Adrenal gland (tissue), 12 donors: ENCODE data around the gene SIRT1. TPM values are rescaled to one million over a fixed set of nuclear protein-coding genes. Genes with fewer than 3 reads are reported as not detected.

Experiments used
- DNase-seq, 7 donors: peaks; one replicate each; pipeline ENCODE4 v3.0.0-alpha.2; 2019 to 2020
- H3K27ac ChIP-seq, 5 donors: fragments of 200-600 bp; sonication (generic) in 4 of 5; 1 replicate in 3 of 5; 2 replicates in 2 of 5; pipeline versions ENCODE4 v1.5.1 to v1.8.0; 2016 to 2020; ENCODE audit warnings: mild to moderate bottlenecking in 1 of 5
- H3K27me3 ChIP-seq: fragments of 200-600 bp; 2 replicates; pipeline ENCODE4 v1.8.0; 2021
- H3K36me3 ChIP-seq, 2 donors: fragments of 200-600 bp; replicated peaks in 1 of 2; 1 replicate in 1 of 2; 2 replicates in 1 of 2; pipeline versions ENCODE4 v1.5.1 to v1.8.0; 2018 to 2022
- H3K4me1 ChIP-seq, 2 donors: fragments of 200-600 bp; replicated peaks in 1 of 2; 1 replicate in 1 of 2; 2 replicates in 1 of 2; pipeline versions ENCODE4 v1.5.1 to v1.8.0; 2018 to 2021
- H3K4me3 ChIP-seq, 4 donors: fragments of 200-600 bp; sonication (generic) in 3 of 4; one replicate each; pipeline ENCODE4 v1.5.1; 2016 to 2018
- H3K9me3 ChIP-seq, 3 donors: fragments of 200-600 bp; sonication (generic) in 1 of 3; replicated peaks in 1 of 3; 1 replicate in 2 of 3; 2 replicates in 1 of 3; pipeline versions ENCODE4 v1.5.1 to v1.8.0; 2016 to 2021
- POLR2A ChIP-seq, 2 donors: fragments of 450-650 bp; IDR thresholded peaks; one replicate each; pipeline ENCODE4 v1.6.1; 2017; ENCODE audit warnings: antibody characterized with exemption in 2 of 2, mild to moderate bottlenecking in 2 of 2, moderate library complexity in 1 of 2
- WGBS, 4 donors: extraction: QIAGEN DNeasy Blood & Tissue Kit in 2 of 4; methylation state at CpG; one replicate each; pipeline versions ENCODE4 v1.1.5 to v1.1.7; 2013 to 2017; 5-methylcytosine and 5-hydroxymethylcytosine counted together
- intact Hi-C, 2 donors: fragments of 100-400 bp; cut with DNase I; formaldehyde crosslinking; loops; one replicate each; pipeline versions ENCODE4 v1.14.1 to v1.15.0; 2022 to 2023
- polyA plus RNA-seq, 3 donors: library from polyadenylated mRNA; stranded (reverse); fragments of 200-250 nt in 2 of 3; fragments of 350-450 nt in 1 of 3; fragmentation: Illumina TruSeq in 1 of 3; extraction: RNeasy Lipid Tissue Mini Kit (QIAGEN cat#74804) in 1 of 3; gene quantifications; one replicate each; pipeline ENCODE4 v1.2.3, GENCODE V29; 2013 to 2014
- total RNA-seq, 9 donors: library from RNA; depleted of rRNA in 4 of 9; stranded (reverse); fragments of >200 nt in 4 of 9; fragments of 120-200 nt in 1 of 9; fragmentation: NEBNext Ultra II Directional in 1 of 9; extraction: Animal tissue kit (Norgen Biotek cat#: 25700) in 1 of 9; gene quantifications; one replicate each; pipeline versions ENCODE4 v1.1.0 to v1.2.4, GENCODE V29; 2013 to 2023
- TF ChIP-seq, protein P1 (sequence below), 6 experiments: fragments of 450-650 bp in 4 of 6; fragments of 200-600 bp in 2 of 6; sonication (generic) in 1 of 6; IDR thresholded peaks; 1 replicate in 5 of 6; 2 replicates in 1 of 6; pipeline versions ENCODE4 v1.5.1 to v1.8.0; 2016 to 2021; ENCODE audit warnings: antibody characterized with exemption in 6 of 6, mild to moderate bottlenecking in 2 of 6, moderate library complexity in 1 of 6
- donor health status: healthy with polysubstance abuse.
- donor health status: Bipolar disorder and iron deficiency.
- donor health status: DM: yes; HTN: yes; CAD: no.
- donor health status: DM: no; HTN: no; CAD: no.
- donor health status: DM: no; HTN: no; CAD: no.
- donor health status: DM: yes; HTN: yes; CAD: no.

SIRT1 gene
- total and polyA plus RNA-seq, 12 donors, result 14.8 to 51.8 (median 26.2) TPM

- WGBS, 4 donors, result 83 to 100% (median 92%) methylated on average over 1 of the region's 1 CpG
- Histone ChIP-seq H3K4me3 (no peak overlapping the region), H3K27ac (no peak overlapping the region), H3K9me3 (no peaks in the 10 kb centered on the region), H3K4me1 (no peaks in the 10 kb centered on the region), H3K36me3 (peaks cover 0 to 15% of the 10 kb centered on the region in 2 donors), H3K27me3 (no peaks in the 10 kb centered on the region)
- TF ChIP-seq POLR2A (IDR thresholded peaks at IDR 0.05), result no peak
- TF ChIP-seq, protein P1, sequence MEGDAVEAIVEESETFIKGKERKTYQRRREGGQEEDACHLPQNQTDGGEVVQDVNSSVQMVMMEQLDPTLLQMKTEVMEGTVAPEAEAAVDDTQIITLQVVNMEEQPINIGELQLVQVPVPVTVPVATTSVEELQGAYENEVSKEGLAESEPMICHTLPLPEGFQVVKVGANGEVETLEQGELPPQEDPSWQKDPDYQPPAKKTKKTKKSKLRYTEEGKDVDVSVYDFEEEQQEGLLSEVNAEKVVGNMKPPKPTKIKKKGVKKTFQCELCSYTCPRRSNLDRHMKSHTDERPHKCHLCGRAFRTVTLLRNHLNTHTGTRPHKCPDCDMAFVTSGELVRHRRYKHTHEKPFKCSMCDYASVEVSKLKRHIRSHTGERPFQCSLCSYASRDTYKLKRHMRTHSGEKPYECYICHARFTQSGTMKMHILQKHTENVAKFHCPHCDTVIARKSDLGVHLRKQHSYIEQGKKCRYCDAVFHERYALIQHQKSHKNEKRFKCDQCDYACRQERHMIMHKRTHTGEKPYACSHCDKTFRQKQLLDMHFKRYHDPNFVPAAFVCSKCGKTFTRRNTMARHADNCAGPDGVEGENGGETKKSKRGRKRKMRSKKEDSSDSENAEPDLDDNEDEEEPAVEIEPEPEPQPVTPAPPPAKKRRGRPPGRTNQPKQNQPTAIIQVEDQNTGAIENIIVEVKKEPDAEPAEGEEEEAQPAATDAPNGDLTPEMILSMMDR (IDR thresholded peaks at IDR 0.05), result no peak
- intact Hi-C loops, result no loop called here
- DNase-seq, result no peak
Measured at GRCh38 chr10:67925449-67926005, 41.1 kb downstream of the SIRT1 start.

GRCh38 chr10:67926951-67927350 is 42.5 kb downstream of the SIRT1 start:
- DNase-seq, result no peak
- H3K27me3 ChIP-seq, result no peaks in the 10 kb centered on the region
- no peaks in the 10 kb centered on the region for H3K9me3 ChIP-seq
- H3K36me3 ChIP-seq, result peaks cover 0 to 29% of the 10 kb centered on the region in 2 donors
- intact Hi-C loops, result no loop called here
- no peak for TF ChIP-seq POLR2A (IDR thresholded peaks at IDR 0.05)
- TF ChIP-seq, protein P1 (IDR thresholded peaks at IDR 0.05), result no peak
- no peak overlapping the region for H3K4me3 ChIP-seq
- no peak overlapping the region for H3K27ac ChIP-seq
- 91 to 100% (median 95%) methylated on average over 1 of the region's 1 CpG for WGBS, 4 donors
- no peaks in the 10 kb centered on the region for H3K4me1 ChIP-seq

DNA sequence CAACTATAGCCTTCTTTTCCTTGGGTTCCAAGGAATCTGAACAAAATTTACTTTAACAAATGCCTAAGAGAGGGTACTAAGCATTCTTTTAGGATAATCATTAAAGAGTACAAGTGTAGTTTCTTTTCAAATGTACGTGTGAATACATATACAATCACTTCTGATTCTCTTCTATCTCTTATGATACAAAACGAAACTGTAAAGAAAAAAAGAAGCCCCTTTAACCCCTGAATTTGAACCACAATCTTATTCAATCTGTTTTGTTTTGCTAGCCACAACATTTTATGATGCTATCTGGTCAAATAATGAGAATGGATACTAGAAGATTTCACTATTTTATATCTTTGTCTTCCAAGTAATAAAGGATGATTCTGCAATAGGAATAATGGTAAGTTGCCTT is 48.7 kb downstream of the SIRT1 start:
- Histone ChIP-seq H3K4me3 (no peak overlapping the region), H3K4me1 (no peaks in the 10 kb centered on the region), H3K27ac (no peak overlapping the region), H3K27me3 (no peaks in the 10 kb centered on the region), H3K36me3 (peaks cover 0 to 56% of the 10 kb centered on the region in 2 donors), H3K9me3 (no peaks in the 10 kb centered on the region)
- WGBS, 4 donors, result 88 to 96% (median 91%) methylated on average over 2 of the region's 2 CpGs
- TF ChIP-seq POLR2A (IDR thresholded peaks at IDR 0.05), result no peak
- TF ChIP-seq, protein P1 (IDR thresholded peaks at IDR 0.05), result no peak
- intact Hi-C loops, result no loop called here
- no peak for DNase-seq

GRCh38 chr10:67934336-67934735 is 49.9 kb downstream of the SIRT1 start:
- Histone ChIP-seq H3K4me3 (no peak overlapping the region), H3K4me1 (no peaks in the 10 kb centered on the region), H3K9me3 (no peaks in the 10 kb centered on the region), H3K27ac (no peak overlapping the region), H3K27me3 (no peaks in the 10 kb centered on the region), H3K36me3 (peaks cover 0 to 56% of the 10 kb centered on the region in 2 donors)
- WGBS, 4 donors, result 69 to 82% (median 78%) methylated on average over 1 of the region's 1 CpG
- TF ChIP-seq, protein P1 (IDR thresholded peaks at IDR 0.05), result no peak
- TF ChIP-seq POLR2A (IDR thresholded peaks at IDR 0.05), result no peak
- no peak for DNase-seq
- intact Hi-C loops, result no loop called here
